ENCODE data around the gene TRAF3. TPM values are rescaled to one million over a fixed set of nuclear protein-coding genes. Genes with fewer than 3 reads are reported as not detected.

The TRAF3 gene
- total RNA-seq, 1 donor from 2014 or later, result 32.3 TPM

GRCh38 chr14:102941419-102942011, 164.3 kb downstream of the TRAF3 start:
- H3K27me3 ChIP-seq (ENCODE audit: control insufficient read depth, insufficient read depth, low read length), result no peaks in the 10 kb centered on the region
- peaks cover 8% of the 10 kb centered on the region for H3K36me3 ChIP-seq (ENCODE audit: control insufficient read depth, insufficient read depth, low read length)
- no peak for DNase-seq (ENCODE audit: low read depth)
- TF ChIP-seq, protein P1, sequence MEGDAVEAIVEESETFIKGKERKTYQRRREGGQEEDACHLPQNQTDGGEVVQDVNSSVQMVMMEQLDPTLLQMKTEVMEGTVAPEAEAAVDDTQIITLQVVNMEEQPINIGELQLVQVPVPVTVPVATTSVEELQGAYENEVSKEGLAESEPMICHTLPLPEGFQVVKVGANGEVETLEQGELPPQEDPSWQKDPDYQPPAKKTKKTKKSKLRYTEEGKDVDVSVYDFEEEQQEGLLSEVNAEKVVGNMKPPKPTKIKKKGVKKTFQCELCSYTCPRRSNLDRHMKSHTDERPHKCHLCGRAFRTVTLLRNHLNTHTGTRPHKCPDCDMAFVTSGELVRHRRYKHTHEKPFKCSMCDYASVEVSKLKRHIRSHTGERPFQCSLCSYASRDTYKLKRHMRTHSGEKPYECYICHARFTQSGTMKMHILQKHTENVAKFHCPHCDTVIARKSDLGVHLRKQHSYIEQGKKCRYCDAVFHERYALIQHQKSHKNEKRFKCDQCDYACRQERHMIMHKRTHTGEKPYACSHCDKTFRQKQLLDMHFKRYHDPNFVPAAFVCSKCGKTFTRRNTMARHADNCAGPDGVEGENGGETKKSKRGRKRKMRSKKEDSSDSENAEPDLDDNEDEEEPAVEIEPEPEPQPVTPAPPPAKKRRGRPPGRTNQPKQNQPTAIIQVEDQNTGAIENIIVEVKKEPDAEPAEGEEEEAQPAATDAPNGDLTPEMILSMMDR (IDR thresholded peaks at IDR 0.05; ENCODE audit: insufficient read depth, low read length, poor library complexity, severe bottlenecking), result no peak
- H3K4me3 ChIP-seq (ENCODE audit: low read depth, low read length), result no peak overlapping the region

- TF ChIP-seq, protein P1 (IDR thresholded peaks at IDR 0.05; ENCODE audit: insufficient read depth, low read length, poor library complexity, severe bottlenecking), result no peak
- H3K36me3 ChIP-seq (ENCODE audit: control insufficient read depth, insufficient read depth, low read length), result peaks cover 6% of the 10 kb centered on the region
- no peaks in the 10 kb centered on the region for H3K27me3 ChIP-seq (ENCODE audit: control insufficient read depth, insufficient read depth, low read length)
- no peak for DNase-seq (ENCODE audit: low read depth)
- no peak overlapping the region for H3K4me3 ChIP-seq (ENCODE audit: low read depth, low read length)
Measured at GRCh38 chr14:102942069-102942468, 164.8 kb downstream of the TRAF3 start.

GRCh38 chr14:102943454-102943853, 166.2 kb downstream of the TRAF3 start:
- TF ChIP-seq, protein P1 (IDR thresholded peaks at IDR 0.05; ENCODE audit: insufficient read depth, low read length, poor library complexity, severe bottlenecking), result no peak
- Histone ChIP-seq H3K36me3 (ENCODE audit: control insufficient read depth, insufficient read depth, low read length) (peaks cover 3% of the 10 kb centered on the region), H3K4me3 (ENCODE audit: low read depth, low read length) (no peak overlapping the region), H3K27me3 (ENCODE audit: control insufficient read depth, insufficient read depth, low read length) (no peaks in the 10 kb centered on the region)
- DNase-seq (ENCODE audit: low read depth), result no peak

DNA sequence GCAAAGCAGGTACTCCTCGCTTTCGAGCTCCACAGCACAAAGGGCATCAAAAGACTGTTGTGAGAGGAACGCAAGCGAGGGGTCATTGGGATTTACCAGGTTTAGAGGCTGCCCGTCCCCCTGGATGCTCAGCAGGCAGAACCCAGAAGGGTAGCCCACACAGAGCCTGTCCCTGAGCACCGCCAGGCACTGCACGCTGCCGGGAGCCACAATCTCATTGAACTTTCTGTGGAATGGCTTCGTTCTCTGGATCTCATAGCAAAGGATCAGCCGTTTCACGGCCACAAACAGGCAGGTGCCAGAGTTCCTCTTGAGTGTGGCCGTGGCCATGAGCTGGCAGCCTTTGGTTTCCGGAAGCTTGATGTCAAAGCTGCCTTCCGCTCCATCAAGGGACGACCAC, 166.7 kb downstream of the TRAF3 start:
- DNase-seq (ENCODE audit: low read depth), result no peak
- no peak overlapping the region for H3K4me3 ChIP-seq (ENCODE audit: low read depth, low read length)
- H3K27me3 ChIP-seq (ENCODE audit: control insufficient read depth, insufficient read depth, low read length), result no peaks in the 10 kb centered on the region
- TF ChIP-seq, protein P1 (IDR thresholded peaks at IDR 0.05; ENCODE audit: insufficient read depth, low read length, poor library complexity, severe bottlenecking), result no peak
- peaks cover 3% of the 10 kb centered on the region for H3K36me3 ChIP-seq (ENCODE audit: control insufficient read depth, insufficient read depth, low read length)

- Histone ChIP-seq H3K36me3 (ENCODE audit: control insufficient read depth, insufficient read depth, low read length) (peaks cover 3% of the 10 kb centered on the region), H3K4me3 (ENCODE audit: low read depth, low read length) (no peak overlapping the region), H3K27me3 (ENCODE audit: control insufficient read depth, insufficient read depth, low read length) (no peaks in the 10 kb centered on the region)
- no peak for DNase-seq (ENCODE audit: low read depth)
- TF ChIP-seq, protein P1 (IDR thresholded peaks at IDR 0.05; ENCODE audit: insufficient read depth, low read length, poor library complexity, severe bottlenecking), result no peak
Measured at GRCh38 chr14:102944448-102945330, 167.4 kb downstream of the TRAF3 start.

All from kidney epithelial cell (primary cell).